Measurements from ENCODE around the gene CEBPZOS. TPM values are rescaled to one million over a fixed set of nuclear protein-coding genes. Genes with fewer than 3 reads are reported as not detected.
A peak's percentile ranks its signal among the peaks of the same experiment; 100 is the strongest.

Gene CEBPZOS
- total and polyA plus RNA-seq, 10 of the 15 experiments (the other 5 are each of a cell fraction or from before 2014, with no cell fraction given) = 22.9 to 50.8 (median 39.1) TPM

- peaks cover 5% of the 10 kb centered on the region; the same call in 1 of the 2 replicates for H3K4me1 ChIP-seq (ENCODE audit: control insufficient read depth, insufficient read depth, low read length)
- intact Hi-C loops (cut with micrococcal nuclease; ENCODE audit: unreplicated experiment) = no loop called here
- no TSS peak for BruUV-seq (replicated peaks)
- no peak for TF ChIP-seq JUNB (IDR thresholded peaks at IDR 0.05)
- no peak for TF ChIP-seq ZBED1 (IDR thresholded peaks at IDR 0.05; ENCODE audit: borderline replicate concordance)
- no peak for TF ChIP-seq CTCF (IDR thresholded peaks at IDR 0.05 in 2 of 3, conservative IDR thresholded peaks at IDR 0.05 in 1 of 3; ENCODE audit: control insufficient read depth in 2 of 3, extremely low read depth in 1 of 3, insufficient read depth in 1 of 3, low read depth in 3 of 3, low read length in 3 of 3)
- TF ChIP-seq ATF7 (IDR thresholded peaks at IDR 0.05; ENCODE audit: low read depth) = peak; percentile 41; the same call in 1 of the 2 replicates
- no peak for TF ChIP-seq EGR1 (IDR thresholded peaks at IDR 0.05; ENCODE audit: borderline replicate concordance in 1 of 2, low read depth in 2 of 2, low read length in 2 of 2)
- no peaks in the 10 kb centered on the region for H4K20me1 ChIP-seq (ENCODE audit: control insufficient read depth, insufficient read depth)
- 13% methylated on average over 1 of the region's 1 CpG for WGBS (ENCODE audit: insufficient coverage, insufficient replicate concordance, low lambda C conversion rate, missing lambda C conversion rate)
- H3K9me3 ChIP-seq (replicated peaks; ENCODE audit: control insufficient read depth, insufficient read depth, low read length) = peaks cover 6% of the 10 kb centered on the region; the same call in 2 of the 3 replicates
- H2AFZ ChIP-seq (ENCODE audit: control insufficient read depth, low read depth, low read length) = no peak overlapping the region
- H3K9ac ChIP-seq (ENCODE audit: control insufficient read depth, insufficient read depth, low read length) = no peak overlapping the region
- peaks cover 4 to 34% of the 10 kb centered on the region in 2 experiments for H3K36me3 ChIP-seq (ENCODE audit: control insufficient read depth in 2 of 2, insufficient read depth in 2 of 2, low read length in 1 of 2)
- no peaks in the 10 kb centered on the region for H3K27me3 ChIP-seq (replicated peaks in 1 of 2; ENCODE audit: control insufficient read depth in 2 of 2, insufficient read depth in 2 of 2, low read length in 1 of 2)
- H3K79me2 ChIP-seq (ENCODE audit: control insufficient read depth, insufficient read depth, low read length) = peaks cover 42% of the 10 kb centered on the region
- no peak for DNase-seq (ENCODE audit: low read depth, low spot score)
- in situ Hi-C loops (cut with MboI) = no loop called here
- no peak for FAIRE-seq
- ChIA-PET POLR2A (interaction anchor here (0.9 kb wide), 1 partner anchor 31 kb away, joined by 3 read pairs; the partner anchor contains the start of gene NDUFAF7), CTCF (interaction anchor here (0.6 to 1.0 kb wide), 4 partner anchors 18 to 86 kb away, joined by 3 to 4 read pairs (median 3); partner anchors contain the start of genes CEBPZ and NDUFAF7), RAD21 (ENCODE audit: unreplicated experiment) (interaction anchor here (0.6 to 1.0 kb wide), 2 partner anchors 10 to 789 kb away, joined by 3 to 4 read pairs; no protein-coding TSS in a partner anchor), SMC1A (ENCODE audit: uncharacterized antibody, unreplicated experiment) (interaction anchor here (0.8 to 1.7 kb wide), 3 partner anchors 16 to 22 kb away, joined by 3 to 4 read pairs (median 3); no protein-coding TSS in a partner anchor)
- no peak overlapping the region for H3K4me3 ChIP-seq
- no peak overlapping the region for H3K4me2 ChIP-seq (ENCODE audit: control insufficient read depth, insufficient read depth)
- H3K27ac ChIP-seq (ENCODE audit: control insufficient read depth, insufficient read depth) = no peak overlapping the region
- ATAC-seq = no peak
Observed at GRCh38 chr2:37201208-37201607, 4.9 kb downstream of the CEBPZOS start.
